H9 (cell line): ENCODE results near the gene RNF32. TPM values are rescaled to one million over a fixed set of nuclear protein-coding genes. Genes with fewer than 3 reads are reported as not detected.

Source experiments
- DNase-seq: peaks from one replicate; pipeline ENCODE4 v3.0.0-alpha.2; 2017
- H2AFZ ChIP-seq: one replicate; pipeline ENCODE4 v1.6.1; 2013; ENCODE audit warnings: mild to moderate bottlenecking, low read length, control low read depth, moderate library complexity
- H2AK5ac ChIP-seq: 2 replicates; pipeline ENCODE4 v1.6.1; 2013; ENCODE audit warnings: low read length, control low read depth, mixed read lengths; ENCODE audit not compliant: insufficient read length
- H2BK120ac ChIP-seq: one replicate; pipeline ENCODE4 v1.6.1; 2013; ENCODE audit warnings: low read depth, mild to moderate bottlenecking, low read length, control low read depth, inconsistent platforms; ENCODE audit not compliant: poor library complexity, severe bottlenecking
- H2BK12ac ChIP-seq: 2 replicates; pipeline ENCODE4 v1.6.1; 2013; ENCODE audit warnings: low read length, control low read depth, mixed read lengths, low read depth; ENCODE audit not compliant: insufficient read length
- H2BK15ac ChIP-seq: 2 replicates; pipeline ENCODE4 v1.6.1; 2013; ENCODE audit warnings: low read depth, low read length, control low read depth
- H2BK20ac ChIP-seq: one replicate; pipeline ENCODE4 v1.6.1; 2013; ENCODE audit warnings: low read depth, mild to moderate bottlenecking, low read length, control low read depth, inconsistent platforms; ENCODE audit not compliant: poor library complexity, severe bottlenecking
- H2BK5ac ChIP-seq: 2 replicates; pipeline ENCODE4 v1.6.1; 2013; ENCODE audit warnings: low read length, control low read depth, mixed read lengths; ENCODE audit not compliant: insufficient read length
- H3K14ac ChIP-seq: 2 replicates; pipeline ENCODE4 v1.6.1; 2013; ENCODE audit warnings: low read length, control low read depth; ENCODE audit not compliant: insufficient read depth
- H3K18ac ChIP-seq: 2 replicates; pipeline ENCODE4 v1.6.1; 2013; ENCODE audit warnings: low read depth, mild to moderate bottlenecking, mixed read lengths, low read length, control low read depth; ENCODE audit not compliant: insufficient read length
- H3K23ac ChIP-seq: 2 replicates; pipeline ENCODE4 v1.6.1; 2013; ENCODE audit warnings: low read length, control low read depth, mixed read lengths, low read depth; ENCODE audit not compliant: insufficient read length
- H3K23me2 ChIP-seq: 2 replicates; pipeline ENCODE4 v1.6.1; 2013; ENCODE audit warnings: low read depth, mild to moderate bottlenecking, mixed read lengths, low read length, control low read depth; ENCODE audit not compliant: insufficient read length, poor library complexity, severe bottlenecking
- H3K27ac ChIP-seq: 2 replicates; pipeline ENCODE4 v1.5.1; 2013; ENCODE audit warnings: low read length, control low read depth, mixed read lengths, low read depth; ENCODE audit not compliant: insufficient read length
- H3K27me3 ChIP-seq: 2 replicates; pipeline ENCODE4 v1.6.1; 2013; ENCODE audit warnings: low read length, control low read depth, inconsistent platforms; ENCODE audit not compliant: insufficient read depth
- H3K4ac ChIP-seq: 2 replicates; pipeline ENCODE4 v1.6.1; 2013; ENCODE audit warnings: low read depth, mild to moderate bottlenecking, control low read depth, inconsistent platforms, low read length, moderate library complexity
- H3K4me1 ChIP-seq: 2 replicates; pipeline ENCODE4 v1.6.1; 2013; ENCODE audit warnings: low read length, control low read depth, inconsistent platforms; ENCODE audit not compliant: insufficient read depth
- H3K4me2 ChIP-seq: 2 replicates; pipeline ENCODE4 v1.6.1; 2013; ENCODE audit warnings: low read length, control low read depth, mixed read lengths; ENCODE audit not compliant: insufficient read length, insufficient read depth
- H3K56ac ChIP-seq: 2 replicates; pipeline ENCODE4 v1.6.1; 2013; ENCODE audit warnings: low read depth, mild to moderate bottlenecking, mixed read lengths, low read length, control low read depth; ENCODE audit not compliant: insufficient read length
- H3K79me1 ChIP-seq: 2 replicates; pipeline ENCODE4 v1.6.1; 2013; ENCODE audit warnings: low read depth, mild to moderate bottlenecking, moderate library complexity, low read length, control low read depth, inconsistent platforms; ENCODE audit not compliant: insufficient read depth, poor library complexity, severe bottlenecking
- H3K79me2 ChIP-seq: 2 replicates; pipeline ENCODE4 v1.6.1; 2013; ENCODE audit warnings: low read length, control low read depth, inconsistent platforms; ENCODE audit not compliant: insufficient read depth
- H3K9ac ChIP-seq: 2 replicates; pipeline ENCODE4 v1.6.1; 2013; ENCODE audit warnings: low read length, control low read depth, mixed read lengths; ENCODE audit not compliant: insufficient read length; ENCODE audit errors: extremely low read depth
- H3K9me3 ChIP-seq: one replicate; pipeline ENCODE4 v1.6.1; 2013; ENCODE audit warnings: low read depth, low read length, inconsistent platforms; ENCODE audit not compliant: control insufficient read depth
- H3T11ph ChIP-seq: one replicate; pipeline ENCODE4 v1.6.1; 2013; ENCODE audit warnings: mild to moderate bottlenecking, low read length, control low read depth, inconsistent platforms
- H4K20me1 ChIP-seq: one replicate; pipeline ENCODE4 v1.6.1; 2013; ENCODE audit not compliant: control insufficient read depth, insufficient read length, insufficient read depth
- H4K5ac ChIP-seq: 2 replicates; pipeline ENCODE4 v1.6.1; 2013; ENCODE audit warnings: low read depth, mild to moderate bottlenecking, mixed read lengths, low read length, control low read depth; ENCODE audit not compliant: insufficient read length
- H4K8ac ChIP-seq: replicated peaks from 2 replicates; pipeline ENCODE4 v1.6.1; 2013; ENCODE audit warnings: low read length, control low read depth, mixed read lengths, low read depth; ENCODE audit not compliant: insufficient read length
- H4K91ac ChIP-seq: 2 replicates; pipeline ENCODE4 v1.6.1; 2013; ENCODE audit warnings: low read depth, mild to moderate bottlenecking, moderate library complexity, mixed read lengths, low read length, control low read depth; ENCODE audit not compliant: insufficient read length
- H3K27ac Mint-ChIP-seq, 3 experiments: 2 replicates in 2 of 3; 3 replicates in 1 of 3; pipeline ENCODE4 v1.8.0; 2020 to 2021; ENCODE audit warnings: mixed read lengths in 3 of 3, mild to moderate bottlenecking in 1 of 3, moderate library complexity in 1 of 3
- H3K27me3 Mint-ChIP-seq: 2 replicates; pipeline ENCODE4 v1.8.0; 2021; ENCODE audit warnings: low read depth, mild to moderate bottlenecking, moderate library complexity, mixed read lengths
- H3K36me3 Mint-ChIP-seq, 3 experiments: 2 replicates in 2 of 3; 3 replicates in 1 of 3; pipeline ENCODE4 v1.8.0; 2020 to 2021; ENCODE audit warnings: low read depth in 3 of 3, mixed read lengths in 3 of 3; ENCODE audit not compliant: insufficient read depth in 1 of 3
- H3K4me1 Mint-ChIP-seq, 2 experiments: 2 replicates each; pipeline ENCODE4 v1.8.0; 2020; ENCODE audit warnings: mixed read lengths in 2 of 2
- H3K4me3 Mint-ChIP-seq, 2 experiments: 2 replicates in 1 of 2; 3 replicates in 1 of 2; pipeline ENCODE4 v1.8.0; 2020 to 2021; ENCODE audit warnings: mild to moderate bottlenecking in 2 of 2, mixed read lengths in 2 of 2, moderate library complexity in 1 of 2
- H3K9me3 Mint-ChIP-seq, 2 experiments: 2 replicates in 1 of 2; 3 replicates in 1 of 2; pipeline ENCODE4 v1.8.0; 2020; ENCODE audit warnings: mild to moderate bottlenecking in 2 of 2, mixed read lengths in 2 of 2, moderate library complexity in 1 of 2
- WGBS: extraction: QIAGEN DNeasy Blood & Tissue Kit; methylation state at CpG from one replicate; pipeline ENCODE4 v1.1.7; 2013; ENCODE audit warnings: missing lambda C conversion rate, low lambda C conversion rate, mixed read lengths; ENCODE audit not compliant: insufficient read length; ENCODE audit errors: extremely low coverage; 5-methylcytosine and 5-hydroxymethylcytosine counted together
- total RNA-seq: library from RNA; stranded (reverse); gene quantifications from 2 replicates; pipeline ENCODE4 v1.2.1, GENCODE V29; 2021
- TF ChIP-seq, protein P1 (sequence below): fragments of 200-600 bp; sonication (generic); conservative IDR thresholded peaks from 3 replicates; pipeline ENCODE4 v1.8.0; 2021; ENCODE audit warnings: antibody characterized with exemption, mild to moderate bottlenecking

The RNF32 gene
- total RNA-seq, 1 experiment from 2014 or later = 0.90 TPM

DNA sequence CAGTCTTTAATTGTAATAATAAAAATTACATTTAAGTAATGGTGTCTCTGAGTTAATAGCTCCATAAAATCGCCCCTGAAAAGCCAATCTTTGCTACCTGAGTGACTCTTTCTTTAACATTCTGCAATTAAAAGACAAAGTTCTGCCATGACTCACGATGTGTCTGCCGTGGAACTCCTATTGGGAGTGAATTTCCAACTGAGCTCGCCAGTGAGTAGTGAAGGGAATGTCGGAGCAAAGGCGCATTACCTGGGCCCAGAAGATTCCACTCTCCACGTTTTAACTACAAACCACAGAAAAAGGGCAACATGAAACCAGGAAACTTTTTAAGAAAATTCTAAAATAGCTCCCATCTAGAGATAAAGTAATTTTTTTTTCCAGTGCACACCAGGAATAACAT is 36.9 kb upstream of the RNF32 start:
- Histone ChIP-seq H4K91ac (no peak overlapping the region), H2BK15ac (no peak overlapping the region), H3K9me3 (no peaks in the 10 kb centered on the region), H3K4me1 (no peaks in the 10 kb centered on the region), H3K27ac (no peak overlapping the region), H4K5ac (no peak overlapping the region), H2BK12ac (no peak overlapping the region), H3K4me2 (no peak overlapping the region), H3K27me3 (no peaks in the 10 kb centered on the region), H4K8ac (no peak overlapping the region), H3K4ac (no peak overlapping the region), H3K18ac (no peak overlapping the region), H3K23ac (no peak overlapping the region), H3K79me1 (no peaks in the 10 kb centered on the region), H3T11ph (no peak overlapping the region), H2AFZ (no peak overlapping the region), H2BK5ac (no peak overlapping the region), H3K14ac (no peak overlapping the region), H2BK120ac (no peak overlapping the region), H4K20me1 (no peaks in the 10 kb centered on the region), H3K23me2 (no peaks in the 10 kb centered on the region), H3K79me2 (no peaks in the 10 kb centered on the region), H2BK20ac (no peak overlapping the region), H3K56ac (no peak overlapping the region), H2AK5ac (no peak overlapping the region), H3K9ac (no peak overlapping the region)
- no peak overlapping the region for H3K27ac Mint-ChIP-seq
- H3K9me3 Mint-ChIP-seq = no peaks in the 10 kb centered on the region
- peaks cover 12% of the 10 kb centered on the region for H3K27me3 Mint-ChIP-seq
- no peaks in the 10 kb centered on the region for H3K36me3 Mint-ChIP-seq
- TF ChIP-seq, protein P1, sequence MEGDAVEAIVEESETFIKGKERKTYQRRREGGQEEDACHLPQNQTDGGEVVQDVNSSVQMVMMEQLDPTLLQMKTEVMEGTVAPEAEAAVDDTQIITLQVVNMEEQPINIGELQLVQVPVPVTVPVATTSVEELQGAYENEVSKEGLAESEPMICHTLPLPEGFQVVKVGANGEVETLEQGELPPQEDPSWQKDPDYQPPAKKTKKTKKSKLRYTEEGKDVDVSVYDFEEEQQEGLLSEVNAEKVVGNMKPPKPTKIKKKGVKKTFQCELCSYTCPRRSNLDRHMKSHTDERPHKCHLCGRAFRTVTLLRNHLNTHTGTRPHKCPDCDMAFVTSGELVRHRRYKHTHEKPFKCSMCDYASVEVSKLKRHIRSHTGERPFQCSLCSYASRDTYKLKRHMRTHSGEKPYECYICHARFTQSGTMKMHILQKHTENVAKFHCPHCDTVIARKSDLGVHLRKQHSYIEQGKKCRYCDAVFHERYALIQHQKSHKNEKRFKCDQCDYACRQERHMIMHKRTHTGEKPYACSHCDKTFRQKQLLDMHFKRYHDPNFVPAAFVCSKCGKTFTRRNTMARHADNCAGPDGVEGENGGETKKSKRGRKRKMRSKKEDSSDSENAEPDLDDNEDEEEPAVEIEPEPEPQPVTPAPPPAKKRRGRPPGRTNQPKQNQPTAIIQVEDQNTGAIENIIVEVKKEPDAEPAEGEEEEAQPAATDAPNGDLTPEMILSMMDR = no peak
- WGBS = no CpG with 5 or more reads among the region's 7 CpGs
- no peak for DNase-seq
- H3K4me1 Mint-ChIP-seq = peaks cover 24 to 34% of the 10 kb centered on the region in 2 experiments
- H3K4me3 Mint-ChIP-seq = no peak overlapping the region
